Tibial artery (tissue), 4 donors: ENCODE data around the gene KRTAP10-2.

Experiments
- DNase-seq, 2 donors: peaks; one replicate each; pipeline ENCODE4 v3.0.0-alpha.2; 2019
- H3K27ac ChIP-seq, 2 donors: fragments of 200-600 bp; sonication (generic) in 1 of 2; 1 replicate in 1 of 2; 2 replicates in 1 of 2; pipeline ENCODE4 v1.5.1; 2018 to 2019; ENCODE audit warnings: mild to moderate bottlenecking in 1 of 2
- H3K27me3 ChIP-seq, 2 donors: fragments of 200-600 bp; sonication (generic) in 1 of 2; one replicate each; pipeline versions ENCODE4 v1.5.1 to v1.6.0; 2016 to 2019
- H3K36me3 ChIP-seq, 3 donors: fragments of 200-600 bp; sonication (generic) in 2 of 3; one replicate each; pipeline ENCODE4 v1.5.1; 2016 to 2019; ENCODE audit warnings: mild to moderate bottlenecking in 2 of 3
- H3K4me1 ChIP-seq, 4 donors: fragments of 200-600 bp; sonication (generic) in 2 of 4; 1 replicate in 3 of 4; 2 replicates in 1 of 4; pipeline ENCODE4 v1.5.1; 2016 to 2019
- H3K4me3 ChIP-seq, 2 donors: fragments of 200-600 bp; sonication (generic) in 1 of 2; 1 replicate in 1 of 2; 2 replicates in 1 of 2; pipeline ENCODE4 v1.5.1; 2018 to 2019; ENCODE audit warnings: mild to moderate bottlenecking in 2 of 2
- H3K9me3 ChIP-seq, 3 donors: fragments of 200-600 bp; sonication (generic) in 1 of 3; one replicate each; pipeline ENCODE4 v1.5.1; 2016 to 2019
- CTCF ChIP-seq, 2 experiments: fragments of 200-600 bp in 1 of 2; fragments of 450-650 bp in 1 of 2; IDR thresholded peaks; one replicate each; pipeline ENCODE4 v1.5.1; 2017 to 2019; ENCODE audit warnings: antibody characterized with exemption in 2 of 2, mild to moderate bottlenecking in 1 of 2, moderate library complexity in 1 of 2
- intact Hi-C: fragments of 100-400 bp; cut with DNase I; formaldehyde crosslinking; loops from one replicate; pipeline ENCODE4 v1.15.0; 2023; ENCODE audit warnings: low total_unique reads

The KRTAP10-2 gene

GRCh38 chr21:44508711-44509445, 42.4 kb downstream of the KRTAP10-2 start:
- no peak for TF ChIP-seq CTCF (IDR thresholded peaks at IDR 0.05)
- Histone ChIP-seq H3K4me1 (peaks cover 0 to 5% (median 2%) of the 10 kb centered on the region in 4 donors), H3K4me3 (no peak overlapping the region), H3K36me3 (no peaks in the 10 kb centered on the region), H3K27me3 (peaks cover 0 to 56% of the 10 kb centered on the region in 2 donors), H3K27ac (no peak overlapping the region), H3K9me3 (no peaks in the 10 kb centered on the region)
- DNase-seq = no peak
- intact Hi-C loops = no loop called here

GRCh38 chr21:44508426-44508710, 42.9 kb downstream of the KRTAP10-2 start:
- Histone ChIP-seq H3K27ac (no peak overlapping the region), H3K27me3 (peaks cover 0 to 58% of the 10 kb centered on the region in 2 donors), H3K36me3 (no peaks in the 10 kb centered on the region), H3K9me3 (no peaks in the 10 kb centered on the region), H3K4me3 (no peak overlapping the region), H3K4me1 (peaks cover 0 to 5% (median 2%) of the 10 kb centered on the region in 4 donors)
- intact Hi-C loops = no loop called here
- no peak for DNase-seq
- TF ChIP-seq CTCF (IDR thresholded peaks at IDR 0.05) = no peak

DNA sequence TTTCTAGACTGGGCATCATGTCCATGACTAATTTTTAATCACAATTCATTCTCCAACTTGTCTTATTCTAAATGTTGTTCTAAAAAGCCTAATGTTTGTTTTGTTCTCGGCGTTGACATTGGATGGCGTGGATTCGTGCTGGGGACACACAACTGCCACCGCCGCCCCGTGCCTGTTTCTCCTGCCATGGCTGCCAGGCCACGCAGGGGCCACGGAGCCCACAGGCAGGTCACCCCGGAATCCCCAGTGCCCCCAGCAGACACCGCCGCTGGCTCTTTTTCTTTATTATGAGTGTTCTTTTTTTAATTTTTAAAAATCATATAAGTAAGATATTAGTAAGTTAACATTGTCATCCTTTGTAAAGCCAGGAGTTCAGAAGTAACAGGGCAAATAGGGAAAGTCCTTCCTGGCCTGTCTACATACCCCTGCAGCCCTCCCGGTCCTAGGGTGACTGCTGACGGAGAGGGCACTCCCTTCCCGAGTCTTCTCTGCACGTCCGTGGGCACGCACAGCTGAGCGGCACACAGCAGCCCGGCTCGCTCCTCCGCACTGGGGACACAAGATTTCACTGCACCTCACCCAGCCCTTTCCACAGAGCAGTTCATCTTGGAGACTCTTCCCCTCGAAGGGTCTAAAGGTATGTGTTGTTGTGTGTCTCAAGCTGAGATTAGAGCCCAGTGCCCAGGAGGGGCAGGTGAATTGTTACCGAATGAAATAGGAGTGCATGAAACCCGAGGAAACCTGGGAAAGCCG, 43.5 kb downstream of the KRTAP10-2 start:
- intact Hi-C loops = no loop called here
- H3K36me3 ChIP-seq = no peaks in the 10 kb centered on the region
- no peak for DNase-seq
- peaks cover 0 to 62% of the 10 kb centered on the region in 2 donors for H3K27me3 ChIP-seq
- H3K4me3 ChIP-seq = no peak overlapping the region
- H3K9me3 ChIP-seq = no peaks in the 10 kb centered on the region
- H3K27ac ChIP-seq = no peak overlapping the region
- no peak for TF ChIP-seq CTCF (IDR thresholded peaks at IDR 0.05)
- peaks cover 0 to 5% (median 2%) of the 10 kb centered on the region in 4 donors for H3K4me1 ChIP-seq

DNA sequence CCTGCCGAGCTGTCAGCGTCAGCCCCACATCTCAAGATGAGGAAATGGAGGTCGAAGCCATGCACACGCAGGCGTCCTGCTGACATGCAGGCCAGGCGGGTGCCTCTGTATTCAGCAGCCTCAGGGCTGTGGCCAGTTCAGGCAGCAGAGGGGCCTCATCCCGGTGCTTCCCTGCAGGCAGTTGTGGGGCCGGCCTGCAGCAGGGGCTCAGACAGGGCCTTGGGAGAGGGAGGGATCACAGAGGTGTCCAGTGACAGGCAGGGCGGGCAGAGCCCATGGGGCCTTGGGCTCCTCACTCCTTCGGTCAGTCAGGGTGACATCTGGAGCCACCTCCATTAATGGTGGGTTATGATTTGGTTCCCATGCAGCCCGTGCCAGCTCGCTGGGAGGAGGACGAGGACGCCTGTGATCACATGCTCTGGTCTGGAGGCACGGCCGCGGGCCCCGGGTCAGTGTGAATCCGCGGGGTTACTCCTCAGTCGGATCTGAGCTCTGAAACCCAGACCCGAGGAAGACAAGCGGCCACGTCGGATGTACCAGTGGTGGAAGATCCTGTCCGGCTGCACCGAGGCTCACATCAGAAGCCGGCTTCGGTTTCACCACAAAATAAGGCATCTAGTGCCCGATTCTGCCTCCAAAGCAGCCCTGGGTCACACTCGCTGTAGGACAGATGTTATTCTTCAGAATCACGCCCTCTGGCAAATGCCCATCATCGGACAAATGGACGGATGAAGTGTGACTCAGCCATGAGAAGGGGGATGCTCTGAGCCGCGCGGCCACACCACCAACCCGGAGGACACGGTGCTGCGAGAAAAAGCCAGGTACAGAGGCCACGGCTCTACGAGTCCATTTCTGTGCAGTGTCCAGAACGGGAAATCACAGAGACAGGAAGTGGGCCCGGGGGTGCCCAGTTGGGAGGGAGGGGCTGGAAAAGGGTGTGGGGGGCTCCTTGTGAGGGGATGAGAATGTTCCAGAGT, 44.7 kb downstream of the KRTAP10-2 start:
- intact Hi-C loops = no loop called here

More for the DNA sequence above, 44.7 kb downstream of the KRTAP10-2 start:
- TF ChIP-seq CTCF (IDR thresholded peaks at IDR 0.05) = no peak
- Histone ChIP-seq H3K4me3 (no peak overlapping the region), H3K27me3 (peaks cover 0 to 64% of the 10 kb centered on the region in 2 donors), H3K27ac (no peak overlapping the region), H3K36me3 (no peaks in the 10 kb centered on the region), H3K4me1 (peaks cover 0 to 5% (median 2%) of the 10 kb centered on the region in 4 donors), H3K9me3 (no peaks in the 10 kb centered on the region)
- DNase-seq = no peak
